ENCODE results near the gene ECE2. TPM values are rescaled to one million over a fixed set of nuclear protein-coding genes. Genes with fewer than 3 reads are reported as not detected.

ECE2 gene
- not detected in 2 replicates for total RNA-seq

DNA sequence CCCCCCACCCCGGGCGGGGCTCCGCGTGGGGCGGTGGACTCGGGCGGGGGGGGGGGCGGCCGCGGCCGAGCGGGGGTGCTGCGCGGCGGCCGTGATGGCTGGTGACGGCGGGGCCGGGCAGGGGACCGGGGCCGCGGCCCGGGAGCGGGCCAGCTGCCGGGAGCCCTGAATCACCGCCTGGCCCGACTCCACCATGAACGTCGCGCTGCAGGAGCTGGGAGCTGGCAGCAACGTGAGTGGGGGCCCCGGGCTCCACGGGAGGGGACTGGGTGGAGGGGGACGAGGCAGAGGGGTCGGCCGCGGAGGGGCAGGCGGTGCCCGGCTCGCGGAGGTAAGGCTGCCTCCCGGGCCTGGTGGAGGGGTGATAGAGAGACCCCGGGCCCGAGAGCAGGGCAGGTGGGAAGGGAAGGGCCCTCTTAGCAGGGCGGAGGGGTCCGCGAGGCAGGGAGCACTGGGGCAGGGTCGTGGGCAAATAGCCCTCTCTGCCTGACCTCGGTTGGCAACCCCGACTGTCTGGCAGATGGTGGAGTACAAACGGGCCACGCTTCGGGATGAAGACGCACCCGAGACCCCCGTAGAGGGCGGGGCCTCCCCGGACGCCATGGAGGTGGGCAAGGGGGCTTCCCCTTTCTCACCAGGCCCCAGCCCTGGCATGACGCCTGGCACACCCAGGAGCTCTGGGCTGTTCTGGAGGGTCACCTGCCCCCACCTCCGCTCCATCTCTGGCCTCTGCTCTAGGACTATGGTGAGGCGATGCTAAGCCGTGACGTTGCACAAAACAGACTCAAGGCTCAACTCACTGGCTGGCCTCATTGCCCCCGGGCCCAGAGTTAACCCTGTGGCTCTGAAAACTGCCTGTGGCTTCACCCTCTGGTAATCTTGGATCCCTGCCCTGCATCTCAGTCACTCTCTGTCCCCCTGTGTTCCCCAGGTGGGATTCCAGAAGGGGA, at the start of gene ECE2:
TSS of gene ECE2 (plus strand) at position 62 of the 950 bp plus-strand sequence. CDS start at position 194, 132 bp downstream.

DNA sequence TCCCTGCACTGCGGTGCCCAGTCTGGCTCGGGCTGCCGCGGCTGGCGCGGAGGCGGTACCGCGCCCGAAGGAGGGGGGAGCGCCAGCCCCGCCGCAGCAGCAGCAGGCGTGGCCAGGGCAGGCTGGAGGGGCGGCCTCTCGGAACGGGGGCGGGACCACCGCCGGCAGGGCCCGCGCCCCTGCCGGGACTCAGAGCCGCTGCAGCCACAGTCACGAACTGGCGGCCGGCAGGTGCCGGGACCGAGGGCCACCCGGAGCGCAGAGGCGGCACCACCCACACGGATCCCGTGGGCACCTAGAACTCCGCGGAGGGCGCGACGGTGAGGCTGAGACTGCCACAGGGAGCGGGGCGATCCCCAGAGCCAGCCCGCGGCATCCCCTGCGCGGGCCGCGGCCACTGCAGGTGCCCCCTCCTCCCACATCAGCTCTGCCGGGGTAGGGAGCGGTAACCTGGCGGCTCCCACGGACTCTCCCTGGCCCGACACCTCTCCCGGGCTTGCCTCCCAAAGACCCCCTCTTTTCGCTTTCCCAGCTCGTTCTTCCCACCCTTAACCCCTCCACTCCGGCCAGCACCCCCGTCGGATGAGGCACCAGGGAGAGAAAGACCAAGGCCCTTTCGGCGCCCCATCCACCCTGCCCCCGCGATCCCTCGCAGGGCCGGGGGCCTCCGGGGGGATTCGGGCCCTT, 46.3 kb upstream of the ECE2 start, which contains the start of gene VWA5B2:
TSS of gene VWA5B2 (plus strand) at position 192 of the 687 bp plus-strand sequence. CDS start 944 bp downstream, outside the sequence.

DNA sequence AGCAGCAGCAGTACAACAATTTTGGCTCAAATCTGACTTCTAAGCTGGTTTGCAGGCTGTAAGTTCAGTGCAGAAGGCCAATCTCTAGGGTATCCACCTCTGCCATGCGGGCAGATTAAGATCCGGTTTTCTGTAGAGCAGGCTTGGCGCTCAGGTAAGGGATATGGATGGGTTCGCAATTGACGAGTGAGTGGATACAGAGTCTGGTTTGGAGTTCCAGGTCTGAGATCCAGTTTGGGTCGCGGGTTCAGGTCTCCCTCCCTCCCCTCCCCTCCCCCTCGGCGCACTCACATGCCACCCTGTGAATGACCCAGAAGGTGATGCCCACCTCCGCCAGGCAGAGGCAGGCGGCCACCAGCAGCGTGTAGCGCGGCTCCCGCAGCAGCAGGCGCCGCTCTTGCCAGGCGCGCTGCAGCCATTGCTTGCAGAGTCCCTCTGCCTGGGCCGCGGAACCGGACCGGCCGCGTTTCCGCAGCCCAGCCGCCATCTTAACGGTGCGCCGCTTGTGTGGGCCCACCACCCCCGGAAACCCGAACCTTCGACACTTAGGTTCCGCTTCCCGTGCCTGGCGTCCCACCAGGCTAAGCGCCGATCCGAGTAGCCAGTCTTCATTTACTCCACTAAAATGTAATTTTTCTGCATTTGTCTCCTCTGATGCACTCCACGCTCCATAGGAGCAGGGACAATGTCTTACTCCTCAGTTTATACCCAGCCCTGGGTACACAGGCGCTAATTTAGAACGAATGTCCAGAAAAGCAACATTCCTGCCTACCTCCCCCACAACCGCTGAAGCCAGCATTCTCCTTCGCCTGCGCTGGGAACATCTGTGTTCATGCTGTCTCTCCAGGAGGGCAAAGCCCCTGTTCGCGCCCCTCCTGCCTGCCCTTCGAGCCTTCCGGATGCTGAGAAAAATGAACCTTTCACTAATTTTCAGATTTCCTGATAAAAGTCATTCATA, 27.1 kb upstream of the ECE2 start, which contains the start of gene ALG3:
TSS of gene ALG3 (minus strand) at position 509 of the 958 bp plus-strand sequence. CDS start at position 487, 22 bp downstream.

DNA sequence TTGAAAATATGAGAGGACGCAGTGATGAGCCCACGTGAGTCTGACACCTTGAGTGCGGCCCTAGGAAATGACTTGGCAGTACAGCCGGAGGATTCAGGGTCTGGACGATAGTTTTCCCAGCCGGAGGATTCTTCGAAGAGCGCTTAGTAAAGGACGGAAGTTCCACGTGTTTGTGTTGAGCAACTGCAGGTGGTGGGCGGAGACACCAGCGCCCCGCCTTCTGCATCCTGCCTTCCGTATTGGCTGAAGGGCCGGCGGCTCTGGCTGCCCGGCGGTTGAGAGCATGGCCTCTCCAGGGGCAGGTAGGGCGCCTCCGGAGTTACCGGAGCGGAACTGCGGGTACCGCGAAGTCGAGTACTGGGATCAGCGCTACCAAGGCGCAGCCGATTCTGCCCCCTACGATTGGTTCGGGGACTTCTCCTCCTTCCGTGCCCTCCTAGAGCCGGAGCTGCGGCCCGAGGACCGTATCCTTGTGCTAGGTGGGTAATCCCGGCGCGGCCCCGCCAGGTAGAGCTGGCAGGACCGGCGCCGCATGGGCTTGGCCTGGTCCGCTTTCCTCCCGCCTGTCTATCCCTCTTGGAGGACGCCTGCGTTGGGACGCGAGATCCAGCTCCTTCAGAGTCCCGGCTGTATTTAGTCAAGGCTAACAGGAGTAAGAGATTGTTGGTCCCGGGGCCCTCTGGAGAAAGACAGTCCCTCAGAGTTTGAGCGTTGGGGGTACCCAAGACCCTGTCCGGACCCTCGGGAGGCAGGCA, 26.2 kb upstream of the ECE2 start, which contains the start of gene EEF1AKMT4:
TSS of gene EEF1AKMT4 (plus strand) at position 261 of the 755 bp plus-strand sequence. CDS start at position 284, 23 bp downstream.

DNA sequence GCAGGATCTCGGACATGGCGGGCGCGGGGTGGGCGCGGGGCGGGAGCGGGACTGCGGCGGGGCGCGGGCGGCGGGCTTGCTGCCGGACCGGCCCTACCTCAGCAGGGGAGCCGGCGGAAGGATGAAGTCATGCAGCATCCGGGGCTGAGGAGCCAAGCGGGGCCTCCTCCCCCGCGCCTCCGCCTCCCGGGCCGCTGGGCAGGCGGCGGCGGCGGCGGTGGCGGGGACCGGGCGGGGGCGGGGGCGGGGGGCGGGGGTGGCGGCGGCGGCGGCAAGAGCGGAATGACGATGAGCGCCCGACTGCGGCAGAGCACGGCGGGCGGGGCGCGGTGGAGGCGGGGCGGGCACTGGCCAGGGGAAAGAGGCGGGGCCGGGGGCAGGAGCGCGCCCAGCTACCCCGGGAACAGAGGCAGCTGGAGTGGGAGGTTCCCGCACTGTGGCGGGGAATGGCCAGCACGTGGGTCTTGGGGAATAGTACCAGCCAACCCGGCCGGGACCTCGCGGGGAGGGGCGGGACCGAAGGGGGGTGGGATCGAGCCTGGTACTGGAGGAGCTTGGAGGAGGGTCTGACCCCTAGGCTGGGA, 14.5 kb upstream of the ECE2 start, which contains the start of gene CAMK2N2:
TSS of gene CAMK2N2 (minus strand) at position 284 of the 584 bp plus-strand sequence. CDS start at position 16, 268 bp downstream.

DNA sequence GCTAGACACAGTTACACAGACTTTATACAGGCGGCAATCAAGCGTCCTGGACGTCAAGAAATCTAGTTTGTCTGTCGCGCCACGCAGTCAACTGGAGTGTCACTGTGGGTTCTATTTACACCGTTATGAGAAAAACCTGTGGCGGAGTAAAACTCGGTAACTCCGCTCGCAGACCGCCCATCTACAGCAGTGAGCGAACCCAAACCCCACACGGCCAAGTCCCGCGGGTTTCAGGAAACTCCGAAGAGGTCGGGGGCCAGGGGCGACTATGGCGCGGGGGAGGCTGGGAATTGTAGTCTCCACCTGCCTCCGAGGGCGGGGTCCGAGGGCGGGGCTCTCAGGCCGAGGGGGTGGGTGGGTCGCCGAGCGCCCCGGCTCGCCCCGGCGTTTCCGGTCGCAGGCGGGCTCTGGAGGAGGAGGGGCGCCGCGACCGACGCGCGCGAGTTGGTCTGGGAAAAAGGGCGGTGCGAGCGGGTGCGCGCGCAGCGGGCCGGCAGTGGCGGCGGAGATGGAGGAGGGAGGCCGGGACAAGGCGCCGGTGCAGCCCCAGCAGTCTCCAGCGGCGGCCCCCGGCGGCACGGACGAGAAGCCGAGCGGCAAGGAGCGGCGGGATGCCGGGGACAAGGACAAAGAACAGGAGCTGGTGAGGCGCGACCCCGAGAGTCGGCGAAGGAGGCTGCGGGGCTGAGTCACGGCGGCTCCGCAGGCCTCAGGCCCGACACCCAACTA, 23.1 kb downstream of the ECE2 start, which contains the start of gene PSMD2:
TSS of gene PSMD2 (plus strand) at position 483 of the 729 bp plus-strand sequence. CDS start at position 509, 26 bp downstream.

DNA sequence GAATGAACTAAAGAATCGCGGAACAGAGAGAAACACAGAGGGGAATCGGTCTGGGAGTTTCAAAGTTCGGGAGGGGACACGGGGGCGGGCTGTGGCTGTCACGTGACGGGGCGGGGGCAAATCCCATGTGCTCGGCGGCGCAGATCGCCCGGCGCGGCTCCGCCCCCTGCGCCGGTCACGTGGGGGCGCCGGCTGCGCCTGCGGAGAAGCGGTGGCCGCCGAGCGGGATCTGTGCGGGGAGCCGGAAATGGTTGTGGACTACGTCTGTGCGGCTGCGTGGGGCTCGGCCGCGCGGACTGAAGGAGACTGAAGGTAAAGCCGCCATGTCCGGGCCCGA, 38.5 kb downstream of the ECE2 start, which contains the start of gene EIF4G1:
TSS of gene EIF4G1 (plus strand) at position 244 of the 337 bp plus-strand sequence. CDS start 1,191 bp downstream, outside the sequence.

DNA sequence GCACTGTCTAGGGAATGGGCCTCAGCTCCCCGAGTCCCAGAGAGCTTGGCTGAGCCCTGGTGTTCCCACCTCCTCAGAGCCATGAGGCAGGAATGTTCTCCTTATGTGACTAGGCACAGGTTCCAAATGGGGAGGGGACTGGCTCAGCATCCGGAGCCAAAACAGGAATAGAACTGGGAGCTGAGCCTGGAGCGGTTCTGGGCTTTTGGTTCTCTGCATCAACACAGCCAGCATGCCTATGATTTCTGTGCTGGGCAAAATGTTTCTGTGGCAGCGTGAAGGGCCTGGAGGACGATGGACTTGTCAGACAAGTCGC, 61.5 kb downstream of the ECE2 start, which contains the start of gene FAM131A:
TSS of gene FAM131A (plus strand) at position 202 of the 316 bp plus-strand sequence. CDS start at position 233, 31 bp downstream.

Small RNA genes lying within 50 kb of the gene (small RNA-seq; reads per million reads assigned to genes)
- gene MIR1224: not detected
- gene SNORD66: 567 reads per million, percentile 99 among the genes with 10 or more reads in this experiment

Other genes starting within 250 kb of the ECE2 start
- not detected in 2 replicates for gene HTR3D, start 244.3 kb upstream of the ECE2 start, total RNA-seq
- not detected in 2 replicates for gene HTR3C, start 223.0 kb upstream of the ECE2 start, total RNA-seq
- gene HTR3E, start 179.0 kb upstream of the ECE2 start, total RNA-seq: not detected in 2 replicates
- 40.2 and 40.5 TPM in 2 replicates for gene EIF2B5, start 140.7 kb upstream of the ECE2 start, total RNA-seq
- 31.6 and 34.0 TPM in 2 replicates for gene DVL3, start 120.6 kb upstream of the ECE2 start, total RNA-seq
- gene AP2M1, start 101.2 kb upstream of the ECE2 start, total RNA-seq: 389 and 410 TPM in 2 replicates
- 31.9 and 40.5 TPM in 2 replicates for gene ABCF3, start 89.8 kb upstream of the ECE2 start, total RNA-seq
- gene VWA5B2, start 46.4 kb upstream of the ECE2 start, total RNA-seq: under 0.01 and 0.10 TPM in 2 replicates
- gene ALG3, start 27.1 kb upstream of the ECE2 start, total RNA-seq: 30.5 and 40.5 TPM in 2 replicates
- gene EEF1AKMT4, start 26.4 kb upstream of the ECE2 start, total RNA-seq: 3.3 and 6.2 TPM in 2 replicates
- gene CAMK2N2, start 14.5 kb upstream of the ECE2 start, total RNA-seq: not detected in 2 replicates
- gene PSMD2, start 23.2 kb downstream of the ECE2 start, total RNA-seq: 463 and 575 TPM in 2 replicates
- 309 and 376 TPM in 2 replicates for gene EIF4G1, start 38.6 kb downstream of the ECE2 start, total RNA-seq
- 26.9 and 28.7 TPM in 2 replicates for gene FAM131A, start 61.6 kb downstream of the ECE2 start, total RNA-seq
- 4.4 and 4.6 TPM in 2 replicates for gene CLCN2, start 85.6 kb downstream of the ECE2 start, total RNA-seq
- gene POLR2H, start 85.7 kb downstream of the ECE2 start, total RNA-seq: 78.7 and 87.9 TPM in 2 replicates
- not detected in 2 replicates for gene THPO, start 102.2 kb downstream of the ECE2 start, total RNA-seq
- under 0.01 and 0.19 TPM in 2 replicates for gene CHRD, start 104.0 kb downstream of the ECE2 start, total RNA-seq

Measured in vein endothelial cell (primary cell).